Testis (tissue), 3 donors: ENCODE data around the gene LRRC36. TPM values are rescaled to one million over a fixed set of nuclear protein-coding genes. Genes with fewer than 3 reads are reported as not detected.

Source experiments
- DNase-seq: peaks from one replicate; pipeline ENCODE4 v3.0.0-alpha.2; 2019
- H3K27ac ChIP-seq, 2 donors: fragments of 200-600 bp; sonication (generic); one replicate each; pipeline ENCODE4 v1.5.1; 2019
- H3K27me3 ChIP-seq: fragments of 200-600 bp; sonication (generic); one replicate; pipeline ENCODE4 v1.5.1; 2019
- H3K36me3 ChIP-seq: fragments of 200-600 bp; sonication (generic); one replicate; pipeline ENCODE4 v1.5.1; 2017; ENCODE audit warnings: low read depth; ENCODE audit errors: missing control alignments
- H3K4me1 ChIP-seq: fragments of 200-600 bp; sonication (generic); one replicate; pipeline ENCODE4 v1.5.1; 2019
- H3K4me3 ChIP-seq, 2 donors: fragments of 200-600 bp; sonication (generic); one replicate each; pipeline ENCODE4 v1.5.1; 2017 to 2019
- H3K9me3 ChIP-seq: fragments of 200-600 bp; sonication (generic); one replicate; pipeline ENCODE4 v1.5.1; 2017
- POLR2A ChIP-seq: fragments of 450-650 bp; IDR thresholded peaks from one replicate; pipeline ENCODE4 v1.6.1; 2017; ENCODE audit warnings: antibody characterized with exemption, mild to moderate bottlenecking, moderate library complexity
- WGBS, 2 donors: methylation state at CpG; one replicate each; pipeline ENCODE4 v1.1.5; 2018; 5-methylcytosine and 5-hydroxymethylcytosine counted together
- intact Hi-C: fragments of 100-400 bp; cut with DNase I; formaldehyde crosslinking; loops from one replicate; pipeline ENCODE4 v1.15.1; 2023; ENCODE audit warnings: low total_unique reads
- polyA plus RNA-seq: library from polyadenylated mRNA; stranded (reverse); fragments of 350-450 nt; fragmentation: Illumina TruSeq; extraction: RNeasy Lipid Tissue Mini Kit (QIAGEN cat#74804); gene quantifications from one replicate; pipeline ENCODE4 v1.2.3, GENCODE V29; 2014; ENCODE audit warnings: low read depth, low replicate concordance; ENCODE audit not compliant: insufficient read depth
- total RNA-seq, 2 donors: library from RNA; depleted of rRNA; stranded (reverse); fragments of >200 nt; gene quantifications; one replicate each; pipeline ENCODE4 v1.2.3, GENCODE V29; 2016
- TF ChIP-seq, protein P1 (sequence below), 3 experiments: fragments of 450-650 bp in 2 of 3; fragments of 200-600 bp in 1 of 3; sonication (generic) in 1 of 3; IDR thresholded peaks; one replicate each; pipeline ENCODE4 v1.5.1; 2016 to 2019; ENCODE audit warnings: antibody characterized with exemption in 3 of 3, mild to moderate bottlenecking in 2 of 3, moderate library complexity in 1 of 3

The LRRC36 gene
- total and polyA plus RNA-seq, 3 donors from 2014 or later: 28.3 to 94.5 (median 40.9) TPM

- no peak for TF ChIP-seq POLR2A
- TF ChIP-seq, protein P1, sequence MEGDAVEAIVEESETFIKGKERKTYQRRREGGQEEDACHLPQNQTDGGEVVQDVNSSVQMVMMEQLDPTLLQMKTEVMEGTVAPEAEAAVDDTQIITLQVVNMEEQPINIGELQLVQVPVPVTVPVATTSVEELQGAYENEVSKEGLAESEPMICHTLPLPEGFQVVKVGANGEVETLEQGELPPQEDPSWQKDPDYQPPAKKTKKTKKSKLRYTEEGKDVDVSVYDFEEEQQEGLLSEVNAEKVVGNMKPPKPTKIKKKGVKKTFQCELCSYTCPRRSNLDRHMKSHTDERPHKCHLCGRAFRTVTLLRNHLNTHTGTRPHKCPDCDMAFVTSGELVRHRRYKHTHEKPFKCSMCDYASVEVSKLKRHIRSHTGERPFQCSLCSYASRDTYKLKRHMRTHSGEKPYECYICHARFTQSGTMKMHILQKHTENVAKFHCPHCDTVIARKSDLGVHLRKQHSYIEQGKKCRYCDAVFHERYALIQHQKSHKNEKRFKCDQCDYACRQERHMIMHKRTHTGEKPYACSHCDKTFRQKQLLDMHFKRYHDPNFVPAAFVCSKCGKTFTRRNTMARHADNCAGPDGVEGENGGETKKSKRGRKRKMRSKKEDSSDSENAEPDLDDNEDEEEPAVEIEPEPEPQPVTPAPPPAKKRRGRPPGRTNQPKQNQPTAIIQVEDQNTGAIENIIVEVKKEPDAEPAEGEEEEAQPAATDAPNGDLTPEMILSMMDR (IDR thresholded peaks at IDR 0.05): no peak
- Histone ChIP-seq H3K27me3 (no peaks in the 10 kb centered on the region), H3K4me1 (no peaks in the 10 kb centered on the region), H3K4me3 (no peak overlapping the region), H3K27ac (no peak overlapping the region), H3K9me3 (no peaks in the 10 kb centered on the region), H3K36me3 (no peaks in the 10 kb centered on the region)
- 96 to 97% methylated on average over 13 to 14 of the region's 14 CpGs for WGBS, 2 donors
- no peak for DNase-seq
- intact Hi-C loops: loop anchor here (10.0 kb wide), 1 partner anchor 47 kb away; no protein-coding TSS in a partner anchor
These were observed 38.7 kb upstream of the LRRC36 start for GRCh38 chr16:67287960-67288359.

DNA sequence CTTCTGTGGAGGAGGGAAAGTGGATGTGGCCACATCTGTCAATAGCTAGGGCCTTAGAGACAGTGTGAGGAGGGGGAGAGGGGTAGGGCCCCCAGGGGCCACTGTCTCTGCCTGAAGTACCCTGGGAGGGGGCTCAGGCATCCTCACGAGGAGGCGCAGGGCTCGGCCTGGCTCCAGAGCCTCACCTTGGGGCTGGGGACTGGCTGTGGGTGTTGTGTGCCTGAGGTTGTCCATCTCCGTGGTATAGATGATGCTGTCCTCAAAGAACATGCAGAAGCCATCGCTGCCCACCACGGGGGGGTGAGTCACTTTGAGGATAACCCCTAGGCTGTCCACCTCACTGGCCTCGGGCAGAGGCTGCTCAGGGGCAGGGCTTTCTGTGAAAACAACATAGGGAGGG, 35.2 kb upstream of the LRRC36 start:
- Histone ChIP-seq H3K36me3 (no peaks in the 10 kb centered on the region), H3K27ac (no peak overlapping the region), H3K4me1 (peaks cover 6% of the 10 kb centered on the region), H3K9me3 (no peaks in the 10 kb centered on the region), H3K27me3 (no peaks in the 10 kb centered on the region), H3K4me3 (no peak overlapping the region)
- no peak for DNase-seq
- WGBS, 2 donors: 80 to 84% methylated on average over 7 of the region's 7 CpGs
- intact Hi-C loops: no loop called here
- TF ChIP-seq POLR2A: no peak
- TF ChIP-seq, protein P1 (IDR thresholded peaks at IDR 0.05): no peak

GRCh38 chr16:67294171-67294757, 32.4 kb upstream of the LRRC36 start:
- Histone ChIP-seq H3K27me3 (no peaks in the 10 kb centered on the region), H3K27ac (no peak overlapping the region)

DNA sequence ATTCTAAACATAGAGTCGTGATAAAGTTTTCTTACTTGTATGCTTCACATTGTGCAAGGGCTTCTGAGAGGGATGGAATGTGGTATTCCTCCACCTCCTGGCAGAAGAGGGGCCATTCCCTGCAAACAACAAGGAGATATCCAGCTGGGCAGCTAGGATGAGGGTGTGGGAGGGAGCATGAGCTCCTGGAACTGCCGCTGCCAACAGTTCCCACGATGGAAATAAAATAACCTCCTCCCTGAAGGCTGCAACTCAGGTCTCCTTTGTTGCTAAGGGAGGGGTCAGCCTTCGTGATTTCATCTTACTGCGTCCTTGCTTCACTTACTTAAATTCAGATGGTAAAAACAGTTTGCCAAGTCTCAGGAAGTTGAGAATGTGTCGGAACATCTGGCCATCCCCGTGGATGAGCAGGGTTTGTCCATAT, 31.7 kb upstream of the LRRC36 start:
- no peak overlapping the region for H3K27ac ChIP-seq

More at GRCh38 chr16:67294171-67294757, 32.4 kb upstream of the LRRC36 start:
- no peak overlapping the region for H3K4me3 ChIP-seq
- peaks cover 6% of the 10 kb centered on the region for H3K4me1 ChIP-seq
- DNase-seq: no peak
- no peaks in the 10 kb centered on the region for H3K9me3 ChIP-seq
- intact Hi-C loops: no loop called here
- no peak for TF ChIP-seq POLR2A
- TF ChIP-seq, protein P1 (IDR thresholded peaks at IDR 0.05): no peak
- H3K36me3 ChIP-seq: no peaks in the 10 kb centered on the region
- WGBS, 2 donors: 93 to 96% methylated on average over 3 to 4 of the region's 4 CpGs

More for the DNA sequence above, 31.7 kb upstream of the LRRC36 start:
- Histone ChIP-seq H3K36me3 (no peaks in the 10 kb centered on the region), H3K9me3 (no peaks in the 10 kb centered on the region), H3K4me1 (peaks cover 6% of the 10 kb centered on the region), H3K4me3 (no peak overlapping the region), H3K27me3 (no peaks in the 10 kb centered on the region)
- TF ChIP-seq POLR2A: no peak
- TF ChIP-seq, protein P1 (IDR thresholded peaks at IDR 0.05): no peak
- DNase-seq: no peak
- 34 to 42% methylated on average over 7 of the region's 7 CpGs for WGBS, 2 donors
- intact Hi-C loops: no loop called here
